ENCODE data around the gene HCN1.

The HCN1 gene

GRCh38 chr5:45694971-45695803 is 993 bp downstream of the HCN1 start:
- DNase-seq (ENCODE audit: low read depth): no peak
- no peak overlapping the region for H3K4me3 ChIP-seq (ENCODE audit: low read depth, low read length)
- TF ChIP-seq CTCF (IDR thresholded peaks at IDR 0.05; ENCODE audit: low read depth, low read length, missing control alignments): no peak

DNA sequence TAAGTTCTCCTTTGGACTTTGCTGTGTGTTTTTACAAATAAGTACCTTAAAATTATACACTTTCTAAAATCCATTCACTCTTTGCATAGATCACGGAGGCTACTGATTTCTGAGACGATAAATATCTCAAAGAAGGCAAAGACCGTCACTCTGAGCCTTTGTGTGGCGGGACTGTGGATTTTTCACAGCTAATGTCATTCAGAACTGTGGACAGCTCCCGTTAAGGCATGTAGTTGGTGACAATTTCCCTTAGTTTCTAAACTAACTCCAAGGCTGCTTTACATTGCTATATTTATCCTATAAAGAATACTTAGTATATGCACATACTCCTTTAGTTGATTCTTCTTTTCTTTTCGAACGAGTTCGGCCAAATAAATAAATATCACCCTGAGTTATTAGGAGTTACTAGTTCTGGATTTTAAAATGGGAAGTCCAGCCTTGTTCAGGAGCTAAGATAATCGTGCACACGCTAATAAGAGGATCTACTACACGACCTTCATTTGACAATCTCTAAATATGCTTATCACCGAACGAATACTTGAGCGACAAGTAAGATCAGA is 1.8 kb downstream of the HCN1 start:
- no peak overlapping the region for H3K4me3 ChIP-seq (ENCODE audit: low read depth, low read length)
- DNase-seq (ENCODE audit: low read depth): no peak
- no peak for TF ChIP-seq CTCF (IDR thresholded peaks at IDR 0.05; ENCODE audit: low read depth, low read length, missing control alignments)

DNA sequence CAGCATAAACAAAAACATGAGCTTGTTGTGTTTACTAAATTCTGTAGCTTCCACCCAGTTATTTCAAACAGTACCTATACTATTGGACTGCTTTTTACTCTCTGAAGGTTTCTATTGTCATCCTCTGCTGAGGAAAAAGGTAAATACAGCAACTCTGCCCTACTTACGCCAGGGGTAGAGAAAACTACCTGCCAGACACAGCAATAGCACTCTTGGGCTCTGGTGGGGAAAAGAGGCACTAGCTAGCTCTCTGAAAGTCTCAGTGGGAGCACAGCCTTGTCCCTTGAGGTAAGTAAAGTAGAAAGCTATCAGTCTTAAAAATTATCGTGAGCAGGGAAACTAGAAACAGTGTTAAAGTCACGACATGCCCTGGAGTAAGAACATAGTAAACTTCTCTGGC is 3.7 kb downstream of the HCN1 start:
- DNase-seq (ENCODE audit: low read depth): no peak
- no peak overlapping the region for H3K4me3 ChIP-seq (ENCODE audit: low read depth, low read length)
- no peak for TF ChIP-seq CTCF (IDR thresholded peaks at IDR 0.05; ENCODE audit: low read depth, low read length, missing control alignments)

DNA sequence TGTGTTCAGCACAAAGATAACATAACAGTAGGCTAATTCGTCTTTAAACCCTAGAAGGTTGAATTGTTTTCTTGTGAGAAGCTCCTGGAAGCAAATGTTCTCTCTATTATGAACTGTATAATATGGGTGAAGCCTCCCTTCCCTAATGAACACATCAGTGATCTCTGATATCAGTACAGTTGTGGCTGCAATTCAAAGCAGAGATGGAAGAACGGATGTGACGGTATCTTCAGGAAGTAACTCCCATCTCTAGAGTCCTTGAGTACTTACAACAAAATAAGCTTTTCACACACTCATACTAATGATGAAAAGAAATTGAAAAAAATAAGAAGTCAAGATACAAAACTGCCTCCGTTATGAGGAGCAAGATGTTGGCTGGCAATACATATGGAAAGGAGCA is 4.5 kb downstream of the HCN1 start:
- TF ChIP-seq CTCF (IDR thresholded peaks at IDR 0.05; ENCODE audit: low read depth, low read length, missing control alignments): no peak
- DNase-seq (ENCODE audit: low read depth): no peak
- H3K4me3 ChIP-seq (ENCODE audit: low read depth, low read length): no peak overlapping the region

DNA sequence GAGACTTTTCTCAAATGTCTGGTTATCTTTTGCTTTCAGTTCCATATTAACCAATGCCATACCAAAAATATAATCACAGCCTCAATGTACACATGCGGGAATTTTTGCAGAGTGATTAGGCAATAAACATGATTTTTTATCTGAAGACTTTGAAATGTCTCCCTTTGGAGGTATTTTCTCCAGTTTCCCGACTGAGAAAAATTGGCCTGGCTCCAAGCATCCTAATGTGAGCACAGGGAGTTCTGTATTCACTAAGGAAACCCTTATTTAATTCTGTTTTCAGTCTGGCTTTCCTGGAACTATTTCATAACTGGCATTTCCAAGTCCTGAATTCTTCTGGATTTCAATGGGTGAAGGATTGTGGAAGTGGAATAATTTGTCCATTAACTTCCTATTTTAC is 8.5 kb downstream of the HCN1 start:
- TF ChIP-seq CTCF (IDR thresholded peaks at IDR 0.05; ENCODE audit: low read depth, low read length, missing control alignments): no peak
- H3K4me3 ChIP-seq (ENCODE audit: low read depth, low read length): no peak overlapping the region
- DNase-seq (ENCODE audit: low read depth): no peak

GRCh38 chr5:45686620-45687019 is 9.6 kb downstream of the HCN1 start:
- TF ChIP-seq CTCF (IDR thresholded peaks at IDR 0.05; ENCODE audit: low read depth, low read length, missing control alignments): no peak
- no peak for DNase-seq (ENCODE audit: low read depth)
- no peak overlapping the region for H3K4me3 ChIP-seq (ENCODE audit: low read depth, low read length)

DNA sequence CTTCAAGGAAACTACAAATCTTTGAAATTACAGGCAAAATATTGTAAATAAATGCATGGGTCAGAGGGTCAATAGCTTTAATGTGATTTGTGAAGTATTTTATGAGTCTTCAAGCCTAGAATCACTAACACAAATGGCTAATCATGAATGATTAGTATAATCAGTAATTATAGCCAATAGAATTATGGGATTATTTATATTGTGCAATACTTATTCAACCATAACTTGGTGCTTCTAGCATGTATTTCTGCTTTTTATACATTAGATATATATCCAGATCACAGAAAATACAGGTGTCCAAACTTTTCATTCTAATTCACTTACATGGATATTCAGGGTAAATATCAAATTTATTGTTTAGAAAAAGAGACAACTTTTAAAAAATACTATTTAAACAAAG is 12.1 kb downstream of the HCN1 start:
- H3K4me3 ChIP-seq (ENCODE audit: low read depth, low read length): no peak overlapping the region
- no peak for DNase-seq (ENCODE audit: low read depth)
- no peak for TF ChIP-seq CTCF (IDR thresholded peaks at IDR 0.05; ENCODE audit: low read depth, low read length, missing control alignments)

Data from GM12864 (cell line).